D341Med (cell line): ENCODE results near the gene FRYL.
A peak's percentile ranks its signal among the peaks of the same experiment; 100 is the strongest.
"Not testable (repeated sequence)": the region's sequence is repeated elsewhere in the genome, so short reads cannot be mapped to it uniquely, and the experiment has no call there.

Experiments used
- DNase-seq: peaks from one replicate; pipeline ENCODE4 v3.0.0; 2012; ENCODE audit warnings: low spot score

FRYL gene

DNA sequence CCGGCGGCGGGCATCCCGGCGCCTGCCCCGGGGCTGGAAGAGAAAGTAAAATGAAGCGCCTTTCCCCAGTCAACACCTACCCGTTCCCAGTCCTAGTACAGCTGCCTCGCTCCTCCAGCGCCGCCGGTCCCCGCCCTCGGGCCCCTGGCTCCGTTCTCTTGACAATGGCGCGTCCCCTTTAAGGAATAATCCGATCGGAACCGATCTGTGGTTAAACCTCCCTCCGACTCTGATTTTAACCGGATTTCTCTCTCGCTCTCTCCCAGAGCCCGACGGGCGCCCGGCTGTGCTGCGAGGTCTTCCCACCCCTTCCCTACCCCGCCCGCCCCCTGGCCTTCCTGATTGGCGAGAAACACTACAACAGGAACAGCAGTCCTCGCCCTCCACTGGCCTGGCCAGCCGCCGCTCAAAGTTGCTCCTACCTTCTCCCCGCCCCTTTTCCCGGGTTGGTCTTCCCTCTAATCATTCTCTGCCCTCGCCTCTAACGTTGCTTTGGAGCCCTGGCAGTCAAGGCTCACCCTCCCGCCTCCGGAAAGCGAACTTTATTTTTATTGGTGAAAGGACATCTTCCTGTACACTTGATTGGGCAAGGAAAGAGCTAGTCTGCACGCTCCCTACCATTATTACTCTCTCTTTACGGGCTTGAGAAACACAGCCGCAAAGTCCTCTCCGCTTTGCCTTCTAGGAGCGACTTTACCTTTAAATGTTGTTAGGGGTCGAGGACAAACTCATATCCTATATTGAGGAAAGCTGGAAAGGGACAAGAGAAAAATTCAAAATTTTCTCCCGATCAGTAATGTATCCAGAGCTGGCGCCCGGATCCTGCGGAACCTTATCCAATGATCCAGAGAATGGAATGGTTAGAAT is at the start of gene FRYL:
TSS of gene FRYL (minus strand) at position 282 of the 867 bp plus-strand sequence. CDS start 145,869 bp downstream, outside the sequence.
- DNase-seq, result peak; percentile 94

GRCh38 chr4:48827622-48828021 is 47.5 kb upstream of the FRYL start:
- no peak for DNase-seq

DNA sequence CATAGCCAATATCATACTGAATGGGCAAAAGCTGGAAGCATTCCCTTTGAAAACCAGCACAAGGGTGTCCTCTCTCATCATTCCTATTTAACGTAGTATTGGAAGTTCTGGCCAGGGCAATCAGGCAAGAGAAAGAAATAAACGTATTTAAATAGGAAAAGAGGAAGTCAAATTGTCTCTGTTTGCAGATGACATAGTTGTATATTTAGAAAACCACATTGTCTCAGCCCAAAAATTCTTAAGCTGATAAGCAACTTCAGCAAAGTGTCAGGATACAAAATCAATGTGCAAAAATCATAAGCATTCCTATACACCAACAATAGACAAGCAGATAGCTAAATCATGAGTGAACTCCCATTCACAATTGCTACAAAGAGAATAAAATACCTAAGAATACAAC is 41.4 kb upstream of the FRYL start:
- not testable (repeated sequence) for DNase-seq

GRCh38 chr4:48816971-48817370 is 36.9 kb upstream of the FRYL start:
- no peak for DNase-seq

GRCh38 chr4:48816297-48816696 is 36.2 kb upstream of the FRYL start:
- DNase-seq, result not testable (repeated sequence)

- no peak for DNase-seq
Observed at GRCh38 chr4:48815483-48815882, 35.4 kb upstream of the FRYL start.

- DNase-seq, result peak; percentile 52
Observed at GRCh38 chr4:48813964-48814363, 33.9 kb upstream of the FRYL start.

GRCh38 chr4:48812866-48813265 is 32.8 kb upstream of the FRYL start:
- DNase-seq, result no peak

DNA sequence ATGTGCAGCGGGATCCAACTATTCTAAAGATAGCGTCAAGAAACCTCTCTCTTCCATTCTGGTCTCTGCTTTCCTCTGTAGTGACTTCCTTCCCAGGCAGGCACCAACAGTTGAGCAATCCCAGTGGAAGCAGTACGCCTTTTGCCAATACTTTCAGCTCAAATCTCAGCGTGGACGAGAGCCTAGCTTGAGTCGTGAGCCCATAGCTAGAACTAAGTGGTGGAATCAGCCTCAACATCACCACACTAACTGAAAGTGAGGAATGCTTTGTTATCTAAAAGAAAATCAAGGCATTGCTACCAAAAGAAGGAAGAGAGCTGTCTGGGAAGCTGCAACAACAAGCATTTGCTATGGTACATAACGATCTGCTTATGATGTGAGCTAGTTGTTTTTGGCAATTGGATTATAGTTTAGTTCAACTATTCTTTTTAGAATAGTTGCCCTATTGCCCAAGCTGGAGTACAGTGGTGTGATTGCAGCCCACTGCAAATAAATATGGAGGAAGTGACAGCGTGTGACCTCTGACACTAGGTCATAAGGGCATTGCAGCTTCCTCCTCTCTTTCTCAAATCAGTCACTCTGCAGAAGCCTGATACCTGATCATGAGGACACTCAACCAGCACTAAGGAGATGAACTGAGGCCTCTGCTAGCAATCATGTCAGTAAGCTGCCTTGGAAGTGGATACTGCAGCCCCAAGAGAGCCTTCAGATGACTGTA is 24.7 kb upstream of the FRYL start:
- DNase-seq, result no peak

- DNase-seq, result no peak
Observed at GRCh38 chr4:48801016-48801715, 21.1 kb upstream of the FRYL start.

DNA sequence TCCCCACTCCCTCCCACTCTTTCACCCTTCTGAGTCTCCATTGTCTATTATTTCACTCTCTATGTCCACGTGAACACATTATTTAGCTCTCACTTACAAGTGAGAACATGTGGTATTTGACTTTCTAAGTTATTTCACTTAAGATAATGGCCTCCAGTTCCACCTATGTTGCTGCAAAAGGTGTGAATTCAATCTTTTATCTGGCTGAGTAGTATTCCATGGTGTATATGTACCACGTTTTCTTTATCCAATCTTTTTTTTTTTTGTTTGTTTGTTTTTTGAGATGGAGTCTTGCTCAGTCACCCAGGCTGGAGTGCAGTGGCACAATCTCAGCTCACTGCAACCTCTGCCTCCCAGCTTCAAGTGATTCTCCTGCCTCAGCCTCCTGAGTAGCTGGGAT is 20.1 kb upstream of the FRYL start:
- not testable (repeated sequence) for DNase-seq

- no peak for DNase-seq
Observed at GRCh38 chr4:48799157-48799556, 19.1 kb upstream of the FRYL start.

DNA sequence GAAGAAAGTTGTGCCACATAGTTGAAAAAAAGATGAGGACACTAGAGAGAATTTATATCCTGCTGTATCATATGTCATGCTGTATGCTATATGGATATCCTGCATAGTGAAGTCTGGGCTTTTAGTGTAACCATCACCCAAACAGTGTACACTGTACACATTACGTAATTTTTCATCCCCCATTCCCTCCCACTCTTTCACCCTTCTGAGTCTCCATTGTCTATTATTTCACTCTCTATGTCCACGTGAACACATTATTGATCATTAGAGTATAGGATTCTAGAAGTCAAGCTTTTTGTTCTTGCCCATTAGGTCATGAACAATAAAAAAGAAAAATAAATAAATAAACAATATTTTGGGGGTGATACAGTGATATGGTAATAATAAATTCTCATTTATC is 18.0 kb upstream of the FRYL start:
- no peak for DNase-seq

DNA sequence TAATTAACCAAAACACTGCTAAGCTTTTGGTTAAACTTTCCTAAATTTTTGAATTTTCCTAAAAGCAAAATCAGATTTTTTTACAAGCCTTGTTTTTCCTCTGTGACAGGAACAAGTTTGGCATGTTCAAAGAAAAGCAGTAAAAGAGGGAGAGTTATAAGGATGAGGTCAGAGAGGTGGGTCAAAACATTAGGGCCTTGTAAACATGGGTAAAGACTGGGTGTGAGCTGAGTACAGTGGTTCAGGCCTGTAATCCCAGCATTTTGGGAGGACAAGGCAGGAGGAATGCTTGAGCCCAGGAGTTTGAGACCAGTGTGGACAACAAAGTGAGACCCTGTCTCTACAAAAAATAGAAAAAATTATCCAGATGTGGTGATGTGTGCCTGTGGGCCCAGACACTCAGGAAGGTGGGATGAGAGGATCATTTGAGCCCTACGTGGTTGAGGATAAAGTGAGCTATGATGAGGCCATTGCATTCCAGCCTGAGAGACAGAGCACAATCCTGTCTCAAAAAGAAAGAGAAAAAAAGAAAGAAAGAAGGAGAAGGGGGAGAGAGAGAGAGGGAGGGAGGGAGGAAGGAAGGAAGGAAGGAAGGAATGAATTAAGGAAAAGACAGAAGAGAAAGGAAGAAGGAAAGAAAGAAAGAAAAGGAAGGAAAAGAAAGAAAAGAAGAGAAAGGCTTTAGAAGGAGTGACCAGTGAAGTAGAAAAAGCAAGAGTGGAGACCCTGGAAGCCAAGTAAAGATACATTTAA is 17.0 kb upstream of the FRYL start:
- DNase-seq, result no peak

DNA sequence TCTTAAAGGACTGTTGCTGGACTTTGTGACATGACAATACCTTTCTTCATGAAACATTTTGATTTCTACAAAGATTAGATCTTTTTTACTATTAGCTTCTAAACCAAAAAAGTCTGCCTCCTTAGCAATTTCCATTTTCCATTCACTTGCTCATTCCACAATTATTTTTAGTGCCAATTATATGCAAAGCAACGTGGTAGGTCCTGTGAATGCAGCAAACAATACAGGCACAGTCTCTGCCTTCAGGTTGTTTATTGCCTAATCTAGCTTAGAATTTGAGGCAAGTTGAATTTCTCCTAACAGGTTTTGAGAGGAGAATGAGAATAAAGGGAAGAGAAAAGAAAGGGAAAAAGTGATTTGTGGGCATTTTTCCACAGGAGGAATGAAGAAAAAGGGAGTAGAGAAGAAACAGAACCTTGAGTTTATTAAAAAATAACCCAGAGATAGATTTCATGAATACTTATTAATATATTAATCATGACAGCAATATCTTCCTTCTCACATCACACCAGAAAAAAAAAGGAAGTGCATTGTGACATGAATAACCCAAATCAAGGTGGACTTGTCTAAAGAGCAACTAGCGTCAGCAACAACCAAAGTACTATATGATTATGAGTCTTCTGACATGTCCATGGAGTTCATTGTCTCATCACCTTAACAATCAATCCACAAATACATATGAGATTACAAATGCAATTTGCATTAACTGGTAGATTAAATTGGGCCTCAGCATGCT is 16.3 kb upstream of the FRYL start:
- no peak for DNase-seq

DNA sequence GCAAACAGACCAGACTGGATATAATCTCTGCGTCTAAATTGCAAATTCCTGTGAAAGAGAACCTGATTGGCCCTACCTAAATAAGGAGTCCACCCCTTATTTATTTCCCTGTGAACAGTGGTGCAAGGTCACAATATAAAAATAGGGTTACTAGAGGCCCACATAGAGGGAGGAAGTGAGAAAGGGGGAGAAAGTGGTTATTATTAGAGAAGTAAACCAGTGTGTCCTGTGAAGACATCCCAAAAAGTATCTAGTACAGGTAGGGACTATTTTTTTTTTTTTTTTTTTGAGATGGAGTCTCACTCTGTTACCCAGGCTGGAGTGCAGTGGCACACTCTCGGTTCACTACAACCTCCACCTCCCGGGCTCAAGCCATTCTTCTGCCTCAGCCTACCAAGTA is 15.0 kb upstream of the FRYL start:
- no peak for DNase-seq

DNA sequence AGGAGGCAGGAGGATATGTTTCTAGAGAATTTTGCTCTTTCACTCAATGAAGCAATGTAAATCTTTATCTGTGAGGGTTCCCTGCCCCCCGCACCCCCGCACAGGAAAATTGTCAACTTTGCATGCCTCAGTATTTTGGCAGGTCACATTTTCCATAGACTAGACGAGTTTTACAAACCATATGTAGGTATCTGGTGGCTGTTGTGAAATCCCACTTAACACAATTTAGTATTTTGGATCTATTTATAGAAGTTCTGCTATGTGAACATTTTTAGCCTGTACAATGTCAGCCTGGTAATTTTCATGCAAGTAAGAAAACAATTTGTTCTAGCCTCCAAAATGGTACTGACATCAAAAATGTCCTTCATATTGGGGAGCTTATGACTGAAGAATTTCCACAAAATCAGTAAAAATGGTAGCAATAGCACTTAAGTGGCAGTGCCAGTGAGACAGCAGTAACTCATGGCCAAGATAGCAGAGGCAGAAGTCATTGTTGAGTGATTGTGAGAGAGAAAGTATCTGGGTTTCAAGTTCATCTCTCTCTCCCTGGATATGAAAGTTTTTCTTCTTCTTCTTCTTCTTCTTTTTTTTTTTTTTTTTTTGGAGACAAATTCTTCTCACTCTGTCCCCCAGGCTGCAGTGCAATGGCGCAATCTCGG is 12.4 kb upstream of the FRYL start:
- no peak for DNase-seq

- no peak for DNase-seq
Observed at GRCh38 chr4:48791313-48791712, 11.2 kb upstream of the FRYL start.

DNA sequence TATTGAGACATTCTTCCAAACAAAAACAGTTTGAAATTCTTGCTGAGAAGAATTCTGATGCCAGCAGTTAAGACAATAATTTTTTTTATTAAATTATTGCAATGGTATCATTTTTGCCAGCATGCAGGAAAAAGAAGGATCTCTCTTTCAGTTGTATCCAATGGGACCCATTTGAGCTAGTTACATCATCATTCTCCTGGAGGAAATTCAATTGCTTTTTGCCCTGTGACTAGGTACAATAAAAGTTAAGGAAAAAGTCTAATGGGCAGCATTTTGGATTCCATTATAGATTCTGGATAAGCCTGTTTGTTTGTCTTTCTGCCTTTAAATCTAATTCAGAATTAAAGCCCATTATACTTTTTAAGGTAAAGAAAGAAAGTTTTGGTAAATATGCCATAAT is 10.5 kb upstream of the FRYL start:
- DNase-seq, result no peak

DNA sequence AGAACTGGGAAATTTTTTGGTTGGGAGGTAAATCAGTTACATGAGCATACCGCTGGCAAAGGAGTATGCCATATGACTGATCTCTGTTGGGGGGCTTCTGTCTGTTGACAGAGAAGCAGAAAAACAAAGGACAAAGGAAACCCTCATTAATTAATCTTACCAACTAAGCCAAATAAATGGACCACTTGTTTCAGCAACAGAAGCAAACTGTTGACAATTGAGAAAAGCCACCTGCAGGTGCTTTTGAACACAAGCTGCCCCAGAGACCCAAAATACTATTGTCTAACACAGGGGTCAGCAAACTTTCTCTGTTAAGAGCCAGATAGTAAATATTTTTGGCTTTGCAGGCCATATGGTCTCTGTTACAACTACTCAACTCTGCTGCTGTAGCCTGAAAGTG is 7.0 kb upstream of the FRYL start:
- no peak for DNase-seq

- DNase-seq, result no peak
Observed at GRCh38 chr4:48786549-48786948, 6.5 kb upstream of the FRYL start.
